ENCODE results near the gene HACL1. TPM values are rescaled to one million over a fixed set of nuclear protein-coding genes. Genes with fewer than 3 reads are reported as not detected.

The HACL1 gene
- total RNA-seq, 1 experiment from 2014 or later: 28.7 TPM

DNA sequence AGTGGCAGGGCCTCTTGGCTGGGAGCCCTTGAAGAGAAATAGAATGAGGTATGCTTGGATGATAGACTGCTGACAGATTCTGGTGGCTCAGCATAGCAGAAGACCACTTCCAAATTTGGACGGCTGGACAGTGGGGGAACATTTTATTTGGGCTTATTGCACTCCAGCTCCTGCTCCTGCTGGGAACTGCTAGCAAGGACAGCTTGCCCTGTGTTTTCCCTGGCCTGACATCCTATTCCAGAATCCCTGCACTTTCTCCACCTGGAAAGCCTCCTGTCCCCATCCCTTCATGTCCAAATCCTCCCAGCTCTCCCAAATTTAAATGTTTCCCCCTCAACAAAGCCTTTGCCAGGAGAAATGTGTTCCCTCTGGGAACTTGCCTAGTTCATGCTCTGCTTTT lies 70.0 kb downstream of the HACL1 start:
- no peak overlapping the region for H3K27ac ChIP-seq
- CTCF ChIA-PET: no interaction called here
- no peak overlapping the region for H3K4me3 ChIP-seq
- H3F3A ChIP-seq (ENCODE audit: insufficient read depth, low read depth): no peaks in the 10 kb centered on the region; the same call in 1 of the 2 replicates
- no peak overlapping the region for H3K4me2 ChIP-seq
- no peak for TF ChIP-seq EZH2 (IDR thresholded peaks at IDR 0.05; ENCODE audit: low read depth)
- TF ChIP-seq, protein P1, sequence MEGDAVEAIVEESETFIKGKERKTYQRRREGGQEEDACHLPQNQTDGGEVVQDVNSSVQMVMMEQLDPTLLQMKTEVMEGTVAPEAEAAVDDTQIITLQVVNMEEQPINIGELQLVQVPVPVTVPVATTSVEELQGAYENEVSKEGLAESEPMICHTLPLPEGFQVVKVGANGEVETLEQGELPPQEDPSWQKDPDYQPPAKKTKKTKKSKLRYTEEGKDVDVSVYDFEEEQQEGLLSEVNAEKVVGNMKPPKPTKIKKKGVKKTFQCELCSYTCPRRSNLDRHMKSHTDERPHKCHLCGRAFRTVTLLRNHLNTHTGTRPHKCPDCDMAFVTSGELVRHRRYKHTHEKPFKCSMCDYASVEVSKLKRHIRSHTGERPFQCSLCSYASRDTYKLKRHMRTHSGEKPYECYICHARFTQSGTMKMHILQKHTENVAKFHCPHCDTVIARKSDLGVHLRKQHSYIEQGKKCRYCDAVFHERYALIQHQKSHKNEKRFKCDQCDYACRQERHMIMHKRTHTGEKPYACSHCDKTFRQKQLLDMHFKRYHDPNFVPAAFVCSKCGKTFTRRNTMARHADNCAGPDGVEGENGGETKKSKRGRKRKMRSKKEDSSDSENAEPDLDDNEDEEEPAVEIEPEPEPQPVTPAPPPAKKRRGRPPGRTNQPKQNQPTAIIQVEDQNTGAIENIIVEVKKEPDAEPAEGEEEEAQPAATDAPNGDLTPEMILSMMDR (conservative IDR thresholded peaks at IDR 0.05): no peak
- DNase-seq: no peak
- no peak overlapping the region for H2AFZ ChIP-seq
- POLR2A ChIA-PET (ENCODE audit: unreplicated experiment): interaction anchor here (0.5 kb wide), 1 partner anchor 81 kb away, joined by 9 read pairs; no protein-coding TSS in a partner anchor
- no peaks in the 10 kb centered on the region for H3K79me2 ChIP-seq (ENCODE audit: low read depth)
- H3K4me1 ChIP-seq (replicated peaks; ENCODE audit: insufficient read depth): peaks cover 13% of the 10 kb centered on the region
- no peaks in the 10 kb centered on the region for H3K9me2 ChIP-seq (ENCODE audit: insufficient read depth)
- H4K20me1 ChIP-seq (ENCODE audit: insufficient read depth): no peaks in the 10 kb centered on the region
- BruUV-seq (replicated peaks): no TSS peak
- no peaks in the 10 kb centered on the region for H3K36me3 ChIP-seq (ENCODE audit: low read depth)
- intact Hi-C loops (cut with micrococcal nuclease; ENCODE audit: unreplicated experiment): no loop called here
- H3K9me3 ChIP-seq (ENCODE audit: insufficient read depth, low read depth): no peaks in the 10 kb centered on the region
- H3K27me3 ChIP-seq (ENCODE audit: insufficient read depth, low read depth): no peaks in the 10 kb centered on the region

DNA sequence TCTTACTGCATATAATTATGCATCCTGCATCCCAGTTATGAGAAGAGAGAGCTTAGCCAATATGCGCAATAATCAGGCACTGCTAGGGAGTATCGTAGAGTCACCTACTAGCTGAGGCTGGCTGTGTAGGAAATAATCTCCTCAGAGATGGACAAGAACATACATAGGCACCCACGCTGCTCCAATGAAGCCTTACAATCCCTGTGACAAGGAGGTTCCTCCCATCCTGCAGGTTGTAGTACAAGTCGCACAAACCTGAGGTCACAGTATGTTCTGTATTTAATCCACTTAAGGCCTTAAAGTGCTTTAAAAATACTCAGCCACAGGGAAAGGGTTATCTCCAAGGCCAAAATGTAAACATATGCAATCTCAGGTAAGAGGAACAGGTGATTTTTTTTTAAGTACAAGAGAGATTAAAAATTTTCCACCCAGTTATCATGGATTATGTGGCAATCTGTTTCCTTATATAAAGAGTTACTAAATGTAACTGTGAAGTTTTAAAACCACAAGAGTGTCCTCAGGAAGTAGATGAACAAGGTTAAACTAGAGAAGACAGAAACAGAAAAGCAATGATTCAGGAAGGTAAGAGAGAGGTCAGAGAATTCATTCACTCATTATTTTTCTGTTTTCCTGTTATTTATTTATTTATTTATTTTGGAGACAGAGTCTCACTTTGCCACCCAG lies 72.4 kb downstream of the HACL1 start:
- Histone ChIP-seq H3K4me3 (no peak overlapping the region), H3K79me2 (ENCODE audit: low read depth) (no peaks in the 10 kb centered on the region), H3F3A (ENCODE audit: insufficient read depth, low read depth) (no peaks in the 10 kb centered on the region; the same call in 1 of the 2 replicates), H3K9me2 (ENCODE audit: insufficient read depth) (no peaks in the 10 kb centered on the region), H3K4me1 (replicated peaks; ENCODE audit: insufficient read depth) (peaks cover 13% of the 10 kb centered on the region), H4K20me1 (ENCODE audit: insufficient read depth) (no peaks in the 10 kb centered on the region), H3K4me2 (no peak overlapping the region), H2AFZ (no peak overlapping the region), H3K9me3 (ENCODE audit: insufficient read depth, low read depth) (no peaks in the 10 kb centered on the region), H3K36me3 (ENCODE audit: low read depth) (no peaks in the 10 kb centered on the region), H3K27me3 (ENCODE audit: insufficient read depth, low read depth) (no peaks in the 10 kb centered on the region), H3K27ac (peak overlapping the region; percentile 20)
- TF ChIP-seq EZH2 (IDR thresholded peaks at IDR 0.05; ENCODE audit: low read depth): no peak
- TF ChIP-seq, protein P1 (conservative IDR thresholded peaks at IDR 0.05): no peak
- ChIA-PET CTCF (no interaction called here), POLR2A (ENCODE audit: unreplicated experiment) (no interaction called here)
- intact Hi-C loops (cut with micrococcal nuclease; ENCODE audit: unreplicated experiment): no loop called here
- peak in 1 of 2 experiments; percentile 68 for DNase-seq
- BruUV-seq (replicated peaks): no TSS peak

DNA sequence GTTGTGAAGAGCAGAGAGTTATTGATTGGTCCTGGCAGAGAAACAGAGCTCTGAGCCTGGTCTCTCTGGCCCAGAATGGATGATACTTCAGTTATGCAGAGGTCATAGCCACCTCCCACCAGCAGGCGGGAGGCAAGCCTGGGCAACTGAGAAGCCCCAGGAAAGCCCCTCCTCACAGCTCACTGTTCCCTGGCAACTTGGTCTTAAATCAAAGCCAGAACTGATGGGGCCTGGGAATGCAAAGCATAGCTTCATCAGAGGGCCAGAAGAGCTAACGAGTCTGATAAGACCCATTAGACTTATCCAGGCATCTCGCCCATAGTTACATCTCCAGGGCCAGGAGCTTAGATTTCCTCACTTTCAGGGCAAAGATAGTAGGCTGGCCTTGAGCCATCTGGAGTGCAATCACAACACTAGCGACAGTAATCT lies 74.3 kb downstream of the HACL1 start:
- no peak overlapping the region for H3K4me3 ChIP-seq
- H3K27me3 ChIP-seq (ENCODE audit: insufficient read depth, low read depth): no peaks in the 10 kb centered on the region
- no peaks in the 10 kb centered on the region for H4K20me1 ChIP-seq (ENCODE audit: insufficient read depth)
- no peaks in the 10 kb centered on the region for H3K9me2 ChIP-seq (ENCODE audit: insufficient read depth)
- no peaks in the 10 kb centered on the region; the same call in 1 of the 2 replicates for H3F3A ChIP-seq (ENCODE audit: insufficient read depth, low read depth)
- H3K27ac ChIP-seq: no peak overlapping the region
- CTCF ChIA-PET: no interaction called here
- H3K4me2 ChIP-seq: no peak overlapping the region
- H3K4me1 ChIP-seq (replicated peaks; ENCODE audit: insufficient read depth): peaks cover 13% of the 10 kb centered on the region
- no peak overlapping the region for H2AFZ ChIP-seq
- no peaks in the 10 kb centered on the region for H3K9me3 ChIP-seq (ENCODE audit: insufficient read depth, low read depth)
- intact Hi-C loops (cut with micrococcal nuclease; ENCODE audit: unreplicated experiment): no loop called here
- TF ChIP-seq, protein P1 (conservative IDR thresholded peaks at IDR 0.05): no peak
- no peak for TF ChIP-seq EZH2 (IDR thresholded peaks at IDR 0.05; ENCODE audit: low read depth)
- H3K79me2 ChIP-seq (ENCODE audit: low read depth): no peaks in the 10 kb centered on the region
- no peaks in the 10 kb centered on the region for H3K36me3 ChIP-seq (ENCODE audit: low read depth)
- POLR2A ChIA-PET (ENCODE audit: unreplicated experiment): no interaction called here
- DNase-seq: no peak
- no TSS peak for BruUV-seq (replicated peaks)

Data from PC-9 (cell line).